K562 (cell line): ENCODE results near the gene SLC1A7. TPM values are rescaled to one million over a fixed set of nuclear protein-coding genes. Genes with fewer than 3 reads are reported as not detected.

Source experiments
- ATAC-seq: fragments of 200-7000 bp; cut with Tn5 transposase; 3 replicates; pipeline ENCODE4 v1.9.1; 2020; ENCODE audit warnings: moderate library complexity
- BruUV-seq: library from RNA; stranded (reverse); fragments of 400-500 nt; replicated peaks from 2 replicates; lab custom pipeline; 2021; lab: Mats Ljungman, UMichigan
- CTCF ChIA-PET: fragments of 300-600 bp; formaldehyde crosslinking; extraction: SDS; loops from one replicate; lab custom pipeline; 2021; ENCODE audit warnings: low intra/inter-chr PET ratio; lab: Yijun Ruan, JAX
- POLR2A ChIA-PET: fragments of 300-600, 350-650 bp; sonication (Branson Sonifier 250); formaldehyde crosslinking; extraction: SDS; loops from one replicate; lab custom pipeline; 2021; ENCODE audit warnings: antibody characterized with exemption, inconsistent platforms; lab: Yijun Ruan, JAX
- DNase-seq, 4 experiments: peaks; one replicate each; pipeline versions ENCODE4 v3.0.0 to v3.0.0-alpha.2; 2011 to 2018; ENCODE audit warnings: low spot score in 3 of 4, mixed read lengths in 3 of 4; ENCODE audit errors: extremely low read depth in 1 of 4
- FAIRE-seq: peaks from 2 replicates; lab custom pipeline; 2011; peaks lifted over from hg19 to GRCh38; lab: Jason Lieb, UNC
- H2AFZ ChIP-seq: 2 replicates; pipeline ENCODE4 v1.6.0; 2011; ENCODE audit warnings: low read depth, low read length, control low read depth, inconsistent platforms
- H3K27ac ChIP-seq: fragments of 200-600 bp; 3 replicates; pipeline ENCODE4 v1.8.0; 2011; ENCODE audit warnings: low read depth, mild to moderate bottlenecking, control low read depth, inconsistent platforms, low read length, moderate library complexity, mixed read lengths; ENCODE audit errors: extremely low read depth
- H3K27me3 ChIP-seq, 2 experiments: fragments of 300-600 bp in 1 of 2; 2 replicates in 1 of 2; 3 replicates in 1 of 2; pipeline versions ENCODE4 v1.6.0 to v1.8.0; 2011; ENCODE audit warnings: inconsistent platforms in 2 of 2, low read length in 2 of 2, mild to moderate bottlenecking in 1 of 2, mixed read lengths in 1 of 2, moderate library complexity in 1 of 2; ENCODE audit not compliant: control insufficient read depth in 2 of 2, insufficient read depth in 2 of 2
- H3K36me3 ChIP-seq: fragments of 300-600 bp; 3 replicates; pipeline ENCODE4 v1.8.0; 2011; ENCODE audit warnings: mild to moderate bottlenecking, low read length, inconsistent platforms; ENCODE audit not compliant: control insufficient read depth, insufficient read depth
- H3K4me1 ChIP-seq, 2 experiments: fragments of 200-600 bp in 1 of 2; replicated peaks in 1 of 2; 2 replicates in 1 of 2; 3 replicates in 1 of 2; pipeline versions ENCODE4 v1.5.1 to v1.8.0; 2011; ENCODE audit warnings: inconsistent platforms in 2 of 2, low read length in 2 of 2, mild to moderate bottlenecking in 1 of 2, mixed read lengths in 1 of 2, moderate library complexity in 1 of 2; ENCODE audit not compliant: control insufficient read depth in 2 of 2, insufficient read depth in 2 of 2
- H3K4me2 ChIP-seq: 2 replicates; pipeline ENCODE4 v1.6.1; 2011; ENCODE audit warnings: low read length, control low read depth, inconsistent platforms, mixed read lengths; ENCODE audit not compliant: insufficient read depth
- H3K4me3 ChIP-seq: fragments of 200-600 bp; sonication (generic), shearing (Covaris generic); 2 replicates; pipeline ENCODE4 v1.5.1; 2016; ENCODE audit warnings: control low read depth, inconsistent platforms
- H3K79me2 ChIP-seq: fragments of 200-600 bp; 3 replicates; pipeline ENCODE4 v1.8.0; 2011; ENCODE audit warnings: low read length, inconsistent platforms; ENCODE audit not compliant: control insufficient read depth, insufficient read depth
- H3K9ac ChIP-seq, 2 experiments: 2 replicates each; pipeline versions ENCODE4 v1.6.0 to v1.6.1; 2011; ENCODE audit warnings: low read depth in 2 of 2, low read length in 2 of 2, control low read depth in 1 of 2, inconsistent platforms in 1 of 2, mild to moderate bottlenecking in 1 of 2, mixed read lengths in 1 of 2; ENCODE audit not compliant: insufficient read depth in 1 of 2
- H3K9me1 ChIP-seq: one replicate; pipeline ENCODE4 v1.6.0; 2011; ENCODE audit warnings: inconsistent platforms, mild to moderate bottlenecking, low read length, moderate library complexity; ENCODE audit not compliant: control insufficient read depth, insufficient read depth
- H3K9me3 ChIP-seq: replicated peaks from 2 replicates; pipeline ENCODE4 v1.5.1; 2011; ENCODE audit warnings: low read depth, low read length, inconsistent platforms; ENCODE audit not compliant: control insufficient read depth, insufficient read depth
- H4K20me1 ChIP-seq: replicated peaks from 2 replicates; pipeline ENCODE4 v1.6.1; 2011; ENCODE audit warnings: low read length, inconsistent platforms, mixed read lengths; ENCODE audit not compliant: control insufficient read depth, insufficient read depth
- ARNT ChIP-seq, 2 experiments: fragments of 450-650 bp; IDR thresholded peaks; 2 replicates each; pipeline ENCODE4 v1.6.1; 2016; ENCODE audit warnings: mild to moderate bottlenecking in 1 of 2
- BRCA1 ChIP-seq, 2 experiments: fragments of 450-650 bp in 1 of 2; sonication (generic) in 1 of 2; formaldehyde crosslinking in 1 of 2; IDR thresholded peaks; 2 replicates each; pipeline versions ENCODE4 v1.5.0 to v1.6.1; 2017 to 2020; ENCODE audit warnings: mild to moderate bottlenecking in 1 of 2, missing genetic modification reagents in 1 of 2
- NCOA4 ChIP-seq: fragments of 450-650 bp; IDR thresholded peaks from 2 replicates; pipeline ENCODE4 v1.6.1; 2018; ENCODE audit warnings: mild to moderate bottlenecking; ENCODE audit not compliant: partially characterized antibody
- PHF20 ChIP-seq: fragments of 450-650 bp; IDR thresholded peaks from 2 replicates; pipeline ENCODE4 v1.6.1; 2018; ENCODE audit not compliant: partially characterized antibody
- RERE ChIP-seq: sonication (generic); formaldehyde crosslinking; IDR thresholded peaks from 2 replicates; pipeline ENCODE4 v1.8.0; 2023; ENCODE audit warnings: missing genetic modification reagents, mild to moderate bottlenecking, borderline replicate concordance
- TARDBP ChIP-seq: fragments of 450-650 bp; IDR thresholded peaks from 2 replicates; pipeline ENCODE4 v1.6.1; 2016
- TFE3 ChIP-seq: fragments of 450-650 bp; formaldehyde crosslinking; IDR thresholded peaks from 2 replicates; pipeline ENCODE4 v1.4.0; 2020; ENCODE audit warnings: mild to moderate bottlenecking, mixed read lengths
- THRA ChIP-seq: fragments of 450-650 bp; IDR thresholded peaks from 2 replicates; pipeline ENCODE4 v1.6.1; 2017; ENCODE audit warnings: mild to moderate bottlenecking, moderate library complexity
- TOE1 ChIP-seq, 2 experiments: fragments of 450-650 bp in 1 of 2; sonication (generic) in 1 of 2; formaldehyde crosslinking in 1 of 2; IDR thresholded peaks; 2 replicates each; pipeline versions ENCODE4 v1.7.1 to v1.8.0; 2016 to 2022; ENCODE audit warnings: borderline replicate concordance in 2 of 2, mild to moderate bottlenecking in 2 of 2, antibody characterized with exemption in 1 of 2, inconsistent platforms in 1 of 2, low read depth in 1 of 2, missing genetic modification reagents in 1 of 2, moderate library complexity in 1 of 2
- ZNF639 ChIP-seq, 2 experiments: fragments of 200-800 bp in 1 of 2; sonication (Bioruptor generic) in 1 of 2; sonication (generic) in 1 of 2; formaldehyde crosslinking in 1 of 2; IDR thresholded peaks in 1 of 2; conservative IDR thresholded peaks in 1 of 2; 2 replicates each; pipeline versions ENCODE4 v1.5.0 to v1.6.1; 2016 to 2020; ENCODE audit warnings: missing compliant biosample characterization in 1 of 2, missing genetic modification characterization in 1 of 2, missing genetic modification reagents in 1 of 2
- ZNF668 ChIP-seq: fragments of 250-450 bp; sonication (Bioruptor Pico); IDR thresholded peaks from 2 replicates; pipeline ENCODE4 v1.8.0; 2022; ENCODE audit warnings: mild to moderate bottlenecking, inconsistent platforms
- WGBS: fragments of 100-300 bp; shearing (Covaris generic); methylation state at CpG from one replicate; pipeline ENCODE4 v1.1.6; 2016; ENCODE audit warnings: low coverage, mixed read lengths; ENCODE audit not compliant: insufficient coverage; ENCODE audit errors: missing lambda C conversion rate; 5-methylcytosine and 5-hydroxymethylcytosine counted together
- in situ Hi-C: fragments of 300-500 bp; cut with MboI; formaldehyde crosslinking; loops from 4 replicates; pipeline ENCODE4 v1.15.0; 2018; ENCODE audit warnings: inconsistent platforms, mixed read lengths
- intact Hi-C: fragments of 100-400 bp; cut with micrococcal nuclease; formaldehyde crosslinking; loops from 2 replicates; pipeline ENCODE4 v1.14.2; 2022
- polyA plus RNA-seq, 8 experiments: library from polyadenylated mRNA; depleted of rRNA in 4 of 8; stranded (reverse) in 5 of 8; unstranded in 3 of 8; fragments of >200 nt; fragmentation: Nextera tagmentation in 2 of 8; fragmentation: Illumina TruSeq in 1 of 8; extraction: Ambion mirVana in 2 of 8; extraction: Trizol in 1 of 8; gene quantifications; 2 replicates each; pipeline versions ENCODE4 v1.2.1 to v1.2.3, GENCODE V29; 2011 to 2014; ENCODE audit warnings: inconsistent platforms in 1 of 8, missing spikeins in 1 of 8
- total RNA-seq, 7 experiments: library from RNA; depleted of rRNA in 6 of 7; stranded (reverse); fragments of >200 nt in 6 of 7; fragmentation: Illumina TruSeq in 2 of 7; extraction: Trizol in 2 of 7; gene quantifications; 2 replicates each; pipeline versions ENCODE4 v1.2.1 to v1.2.3, GENCODE V29; 2011 to 2021; ENCODE audit warnings: low replicate concordance in 1 of 7

The SLC1A7 gene
- total and polyA plus RNA-seq, 9 of the 15 experiments (the other 6 are each of a cell fraction or from before 2014, with no cell fraction given), result 0.07 TPM; not detected in 8

GRCh38 chr1:53188099-53188498 lies 45.7 kb upstream of the SLC1A7 start:
- ATAC-seq, result no peak
- Histone ChIP-seq H3K27me3 (no peaks in the 10 kb centered on the region), H3K4me1 (peaks cover 8 to 43% of the 10 kb centered on the region in 2 experiments), H3K4me2 (no peak overlapping the region), H3K27ac (no peak overlapping the region), H3K9me1 (no peaks in the 10 kb centered on the region), H3K79me2 (no peaks in the 10 kb centered on the region), H3K9ac (no peak overlapping the region), H3K4me3 (no peak overlapping the region), H4K20me1 (no peaks in the 10 kb centered on the region), H3K9me3 (no peaks in the 10 kb centered on the region), H3K36me3 (no peaks in the 10 kb centered on the region), H2AFZ (no peak overlapping the region)
- CTCF ChIA-PET, result no interaction called here
- POLR2A ChIA-PET, result interaction anchor here (0.6 kb wide), 2 partner anchors 70 to 1416 kb away, joined by 3 read pairs; no protein-coding TSS in a partner anchor
- FAIRE-seq, result no peak
- 38% methylated on average over 4 of the region's 4 CpGs for WGBS
- in situ Hi-C loops, result loop anchor here (10.0 to 25.0 kb wide), 2 partner anchors 276 to 483 kb away; partner anchors contain the start of gene ECHDC2
- intact Hi-C loops, result no loop called here
- BruUV-seq, result no TSS peak
- no peak for DNase-seq
- TF ChIP-seq THRA (no peak), ZNF639 (CRISPR knock-in tag; conservative IDR thresholded peaks at IDR 0.05 in 1 of 2, IDR thresholded peaks at IDR 0.05 in 1 of 2) (no peak), TARDBP (no peak), PHF20 (no peak), BRCA1 (IDR thresholded peaks at IDR 0.05) (no peak), BRCA1 (CRISPR knock-in tag; IDR thresholded peaks at IDR 0.05) (no peak), TFE3 (peak; percentile 88), ZNF668 (CRISPR knock-in tag) (no peak), NCOA4 (no peak), TOE1 (IDR thresholded peaks at IDR 0.05; ENCODE audit: borderline replicate concordance) (peak; percentile 48; the same call in 1 of the 2 replicates), TOE1 (CRISPR knock-in tag; IDR thresholded peaks at IDR 0.05; ENCODE audit: borderline replicate concordance, low read depth) (no peak), RERE (CRISPR knock-in tag) (no peak), ARNT (IDR thresholded peaks at IDR 0.05) (no peak)
